ENCODE data around the gene MGARP. TPM values are rescaled to one million over a fixed set of nuclear protein-coding genes. Genes with fewer than 3 reads are reported as not detected.

MGARP gene
- total RNA-seq, 1 donor from 2014 or later = 0.82 TPM

Small RNA genes lying within 50 kb of the gene (small RNA-seq; reads per million reads assigned to genes)
- not detected for gene RNU6-1074P
- gene RNU6-1214P = not detected
- not detected for gene RNU6-506P

Other genes with a start within 250 kb of the MGARP start
- gene ELF2, start 103.0 kb downstream of the MGARP start, total RNA-seq = 141 TPM
- gene NAA15, start 21.3 kb upstream of the MGARP start, total RNA-seq = 41.6 TPM
- 32.2 TPM for gene NDUFC1, start 22.3 kb upstream of the MGARP start, total RNA-seq
- gene RAB33B, start 173.9 kb upstream of the MGARP start, total RNA-seq = 53.0 TPM